IPS DF 19.7 (cell line): ENCODE results near the gene GOSR1.
"Not testable (repeated sequence)": the region's sequence is repeated elsewhere in the genome, so short reads cannot be mapped to it uniquely, and the experiment has no call there.

Experiments used
- DNase-seq: peaks from one replicate; pipeline ENCODE4 v3.0.0-alpha.2; 2013; ENCODE audit warnings: low read depth, low spot score

GOSR1 gene

DNA sequence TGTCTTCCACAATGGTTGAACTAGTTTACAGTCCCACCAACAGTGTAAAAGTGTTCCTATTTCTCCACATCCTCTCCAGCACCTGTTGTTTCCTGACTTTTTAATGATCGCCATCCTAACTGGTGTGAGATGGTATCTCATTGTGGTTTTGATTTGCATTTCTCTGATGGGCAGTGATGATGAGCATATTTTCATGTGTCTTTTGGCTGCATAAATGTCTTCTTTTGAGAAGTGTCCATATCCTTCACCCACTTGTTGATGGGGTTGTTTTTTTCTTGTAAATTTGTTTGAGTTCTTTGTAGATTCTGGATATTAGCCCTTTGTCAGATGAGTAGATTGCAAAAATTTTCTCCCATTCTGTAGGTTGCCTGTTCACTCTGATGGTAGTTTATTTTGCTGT is 84.6 kb downstream of the GOSR1 start:
- not testable (repeated sequence) for DNase-seq

DNA sequence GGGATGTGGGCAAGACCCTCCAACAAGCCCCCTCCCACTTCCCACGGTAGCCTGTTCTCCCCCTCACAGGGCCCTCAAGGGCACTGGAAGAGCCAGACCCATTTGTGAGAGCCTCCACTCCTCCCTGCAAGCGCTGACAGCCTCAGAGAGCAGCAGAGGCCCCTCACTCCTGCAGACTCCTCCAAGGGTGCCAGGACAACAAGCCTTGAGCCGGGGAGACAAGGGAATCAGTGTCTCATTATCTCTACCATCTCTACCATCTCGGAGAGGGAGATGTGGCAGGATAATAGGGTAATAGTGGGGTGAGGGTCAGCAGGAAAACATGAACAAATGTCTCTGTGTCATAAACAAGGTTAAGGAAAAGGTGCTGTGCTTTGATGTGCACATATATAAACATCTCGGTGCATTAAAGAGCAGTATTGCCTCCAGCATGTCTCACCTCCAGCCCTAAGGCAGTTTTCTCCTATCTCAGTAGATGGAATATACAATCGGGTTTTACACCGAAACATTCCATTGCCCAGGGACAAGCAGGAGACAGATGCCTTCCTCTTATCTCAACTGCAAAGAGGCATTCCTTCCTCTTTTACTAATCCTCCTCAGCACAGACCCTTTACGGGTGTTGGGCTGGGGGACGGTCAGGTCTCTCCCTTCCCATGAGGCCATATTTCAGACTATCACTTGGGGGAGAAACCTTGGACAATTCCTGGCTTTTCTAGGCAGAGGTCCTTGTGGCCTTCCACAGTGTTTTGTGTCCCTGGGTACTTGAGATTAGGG is 86.1 kb downstream of the GOSR1 start:
- DNase-seq, result not testable (repeated sequence)

DNA sequence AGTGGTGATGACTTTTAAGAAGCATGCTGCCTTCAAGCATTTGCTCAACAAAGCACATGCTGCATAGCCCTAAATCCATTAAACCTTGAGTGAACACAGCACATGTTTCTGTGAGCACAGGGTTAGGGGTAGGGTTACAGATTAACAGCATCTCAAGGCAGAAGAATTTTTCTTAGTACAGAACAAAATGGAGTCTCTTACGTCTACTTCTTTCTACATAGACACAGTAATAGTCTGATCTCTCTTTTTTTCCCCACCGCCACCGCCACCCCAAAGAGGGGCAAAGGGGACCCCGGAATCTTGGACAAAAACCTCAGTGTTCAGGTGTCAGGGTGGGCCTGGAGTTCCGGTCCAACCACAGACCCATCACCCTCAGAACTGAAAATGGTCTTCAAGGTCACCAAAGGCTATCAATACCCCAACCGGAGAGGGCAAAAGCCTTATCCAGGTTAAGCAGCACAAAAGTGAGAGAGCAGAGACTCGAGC is 86.7 kb downstream of the GOSR1 start:
- not testable (repeated sequence) for DNase-seq

DNA sequence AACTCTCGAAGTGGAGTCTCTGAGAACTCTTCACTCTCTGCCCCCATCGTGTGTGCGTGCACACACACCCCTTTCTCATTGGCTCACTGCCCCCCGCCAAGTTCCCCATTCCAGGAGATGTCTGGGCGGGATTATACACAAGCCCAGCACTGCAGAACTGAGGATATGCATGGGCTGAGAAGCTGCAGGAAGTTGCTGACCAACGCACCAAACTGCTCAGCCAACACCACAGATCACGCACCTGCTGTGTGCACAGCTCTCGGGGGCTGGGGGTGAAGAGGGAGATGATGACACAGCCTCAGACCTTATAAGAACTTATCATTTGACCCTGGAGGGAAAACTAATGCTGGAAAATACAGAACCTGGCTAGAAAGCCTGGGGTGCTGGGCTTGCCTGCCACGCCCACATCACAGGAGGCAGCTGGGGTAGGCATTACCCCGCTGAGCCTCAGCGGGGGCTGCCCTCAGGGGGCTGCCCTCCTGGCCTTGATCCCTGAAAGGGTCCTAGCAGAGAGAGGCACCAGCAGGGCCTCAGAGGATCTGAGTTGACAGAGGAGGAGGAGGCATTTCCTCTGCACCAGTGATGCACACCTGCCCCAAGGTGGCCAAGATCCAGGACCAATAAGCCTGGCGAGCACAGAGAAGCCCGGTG is 87.3 kb downstream of the GOSR1 start:
- DNase-seq, result not testable (repeated sequence)

DNA sequence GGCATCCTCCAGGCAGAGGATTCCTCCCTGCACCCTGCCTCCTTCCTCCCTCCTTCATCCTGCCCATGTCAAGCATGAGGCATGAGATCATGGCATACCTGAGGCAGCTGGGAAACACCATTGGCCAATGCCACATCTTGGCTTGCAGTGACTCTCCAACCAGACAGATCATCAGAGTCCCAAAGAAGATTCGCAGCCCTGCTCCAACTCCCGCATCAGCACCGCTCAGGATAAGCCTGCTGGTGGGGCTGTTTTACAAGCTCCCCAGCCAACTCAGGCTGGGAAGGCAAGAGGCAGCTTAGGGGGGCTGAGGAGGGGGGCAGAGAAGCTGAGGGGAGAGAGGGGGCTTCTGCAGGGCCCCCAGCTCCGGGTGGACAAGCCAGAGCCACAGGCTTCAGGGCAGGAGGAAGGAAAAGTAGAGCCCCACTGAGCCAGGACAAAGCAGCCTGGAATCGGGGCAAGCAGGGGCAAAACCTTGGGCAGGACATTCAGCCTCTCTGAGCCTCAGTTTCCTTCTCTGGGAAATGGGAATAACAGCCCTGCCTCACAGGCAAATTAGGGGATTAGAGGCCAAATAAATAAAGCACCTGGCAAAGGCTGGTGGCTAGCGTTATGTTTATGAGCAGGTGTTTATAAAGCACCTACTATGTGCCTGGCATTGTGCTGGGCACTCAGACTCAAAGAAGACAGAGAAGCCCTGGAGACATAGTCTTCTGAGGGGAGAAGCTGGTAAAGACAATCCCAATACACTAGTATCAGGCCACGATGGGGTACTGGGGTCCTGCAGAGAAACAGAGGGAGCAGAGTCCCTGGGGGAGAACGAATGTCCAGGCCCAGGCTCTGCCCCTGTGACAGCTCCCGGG is 88.1 kb downstream of the GOSR1 start:
- no peak for DNase-seq

DNA sequence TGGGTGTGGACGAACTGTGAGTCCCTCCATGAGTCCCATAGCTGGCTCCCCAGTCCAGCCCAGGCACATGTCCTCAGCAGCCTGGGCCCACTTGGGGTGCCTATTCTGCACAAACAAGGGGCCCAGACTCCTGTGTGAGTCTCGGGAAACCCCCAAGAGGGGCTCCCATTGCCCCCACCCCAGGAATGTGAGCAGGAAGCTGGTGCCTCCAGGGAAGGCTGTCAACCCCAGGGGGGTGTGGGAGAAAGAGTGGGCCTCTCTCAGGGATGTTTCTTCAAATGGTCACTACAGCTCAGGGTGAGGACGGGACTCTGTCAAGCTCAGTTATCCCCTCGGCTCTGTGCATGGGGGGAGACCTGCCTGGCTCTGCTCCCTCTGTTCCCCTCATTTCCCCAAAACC is 88.9 kb downstream of the GOSR1 start:
- not testable (repeated sequence) for DNase-seq

DNA sequence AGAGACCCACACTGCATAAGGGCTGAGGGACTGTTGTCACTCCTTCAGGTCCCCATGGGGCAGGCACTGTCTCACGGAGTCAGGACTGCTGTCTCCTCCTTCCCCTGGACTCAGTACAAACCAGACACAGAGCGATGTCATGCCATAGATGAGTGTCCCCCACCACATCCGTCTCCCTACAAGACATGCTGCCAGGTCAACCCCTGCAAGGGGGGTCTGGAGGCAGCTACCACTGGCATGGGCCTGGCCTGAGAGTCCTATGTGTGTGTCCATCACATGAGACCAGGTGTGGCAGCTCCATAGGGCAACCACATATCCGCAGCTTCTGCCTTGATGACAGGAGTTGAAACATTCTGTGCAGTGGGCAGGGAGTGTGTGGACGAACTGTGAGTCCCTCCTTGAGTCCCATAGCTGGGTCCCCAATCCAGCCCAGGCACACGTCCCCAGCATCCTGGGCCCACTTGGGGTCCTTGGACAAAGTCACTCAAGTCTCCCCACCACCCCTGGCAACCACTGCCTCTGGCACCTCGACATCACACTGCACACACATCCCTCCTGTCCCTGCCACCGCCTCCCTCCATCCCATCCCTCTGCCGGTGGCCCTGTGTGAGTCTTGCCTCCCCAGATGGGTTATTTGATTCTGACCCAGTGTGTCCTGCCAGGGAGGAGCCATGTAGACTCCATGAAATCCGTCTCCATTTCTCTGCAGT is 89.5 kb downstream of the GOSR1 start:
- DNase-seq, result not testable (repeated sequence)

DNA sequence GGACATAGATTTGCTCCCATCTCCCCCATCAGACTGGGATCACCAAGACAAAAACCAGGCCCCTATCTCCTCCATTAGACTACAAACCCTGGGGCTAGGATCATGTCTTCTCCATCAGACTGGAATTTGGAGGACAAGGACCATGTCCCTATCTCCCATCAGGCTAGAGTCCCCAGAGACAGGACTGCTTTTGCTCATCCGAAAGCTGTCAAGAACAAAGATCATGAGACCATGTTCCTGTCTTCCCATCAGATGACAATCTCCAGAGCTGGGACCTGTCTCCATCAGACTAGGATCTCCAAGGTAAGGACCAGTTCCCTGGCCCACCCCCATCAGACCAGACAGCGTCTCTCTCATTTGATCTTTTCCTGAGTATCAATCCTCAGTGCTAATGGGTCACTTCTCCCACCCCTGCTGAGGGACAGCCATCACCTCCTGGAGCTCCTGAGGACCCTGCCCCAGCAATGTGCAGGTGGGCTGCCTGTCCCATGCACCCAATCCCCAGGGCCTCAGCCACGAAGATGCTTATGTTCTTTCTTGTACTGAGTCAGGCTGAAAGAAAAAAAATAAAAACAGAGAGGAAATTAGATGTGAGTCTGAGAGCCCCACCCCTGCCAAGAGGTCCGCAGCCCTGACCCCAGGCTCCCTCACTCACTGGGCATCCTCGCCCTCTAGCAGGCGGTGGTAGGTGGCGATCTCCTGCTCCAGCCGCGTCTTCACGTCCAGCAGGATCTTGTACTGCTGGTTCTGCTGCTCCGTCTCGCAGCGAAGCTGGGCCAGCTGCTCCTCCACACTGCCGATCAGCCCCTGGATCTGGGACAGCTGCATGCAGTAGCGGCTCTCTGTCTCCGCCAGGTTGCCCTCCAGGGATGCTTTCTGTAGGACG is 90.3 kb downstream of the GOSR1 start:
- DNase-seq, result no peak

DNA sequence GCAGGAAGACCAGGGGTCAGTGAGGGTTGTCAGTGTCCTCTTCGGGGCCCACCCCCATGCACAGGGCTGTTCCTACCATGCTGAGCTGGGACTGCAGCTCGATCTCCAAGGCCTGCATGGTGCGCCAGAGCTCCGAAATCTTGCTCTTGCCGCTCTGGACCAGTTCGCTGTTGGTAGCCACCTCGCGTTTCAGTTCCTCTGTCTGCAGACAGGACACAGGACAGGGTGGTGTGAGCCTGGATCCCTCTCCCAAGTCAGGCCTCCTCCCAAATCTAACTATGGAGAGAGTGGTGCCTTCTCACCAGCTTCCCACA is 90.9 kb downstream of the GOSR1 start:
- no peak for DNase-seq

DNA sequence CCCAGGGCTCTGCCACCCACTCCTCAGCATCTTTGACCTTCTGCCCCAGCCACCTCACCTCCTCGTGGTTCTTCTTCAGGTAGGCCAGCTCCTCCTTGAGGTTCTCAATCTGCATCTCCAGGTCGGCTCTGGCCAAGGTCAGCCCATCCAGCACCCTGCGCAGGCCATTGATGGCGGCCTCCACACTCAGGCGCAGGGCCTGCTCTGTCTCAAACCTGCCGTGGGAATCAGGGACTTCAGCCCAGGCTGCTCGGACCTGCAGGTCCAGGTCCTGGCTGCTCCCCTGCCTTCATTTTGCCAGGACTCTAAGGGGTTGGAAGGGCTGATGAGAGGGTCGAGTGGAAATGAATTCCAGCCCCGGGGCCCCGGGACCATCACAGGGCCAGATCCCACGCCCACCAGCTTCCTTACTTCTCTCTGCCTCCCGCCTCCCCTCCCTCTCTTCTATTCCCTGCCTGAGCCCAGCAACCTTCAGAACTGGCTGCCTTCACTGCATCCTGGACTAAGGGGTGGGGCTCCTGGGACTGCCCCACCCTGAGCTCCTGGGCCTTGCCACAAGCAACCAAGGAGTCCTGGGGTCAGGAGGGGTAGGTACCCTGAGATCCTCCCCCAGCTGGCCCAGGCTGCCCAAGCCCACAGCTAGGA is 92.4 kb downstream of the GOSR1 start:
- DNase-seq, result not testable (repeated sequence)

DNA sequence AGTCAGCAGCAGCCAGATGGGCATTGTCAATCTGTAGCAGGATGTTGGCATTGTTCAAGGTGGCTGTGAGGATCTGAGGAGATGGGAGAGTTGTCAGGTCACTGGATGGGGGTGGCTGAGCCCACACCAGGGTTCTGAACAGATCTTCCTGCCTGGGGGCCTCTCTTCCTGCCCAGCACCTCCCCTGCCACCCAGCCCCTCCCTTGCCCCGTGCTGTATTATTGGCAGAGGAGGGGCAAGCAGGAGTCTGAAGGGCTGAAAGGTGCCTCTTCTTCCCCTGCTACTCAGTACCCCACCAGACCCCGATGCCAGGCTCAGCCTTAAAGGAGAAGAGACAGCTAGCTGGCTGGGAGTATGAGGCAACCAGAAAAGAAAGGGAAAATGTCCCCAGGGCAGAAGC is 93.0 kb downstream of the GOSR1 start:
- no peak for DNase-seq

DNA sequence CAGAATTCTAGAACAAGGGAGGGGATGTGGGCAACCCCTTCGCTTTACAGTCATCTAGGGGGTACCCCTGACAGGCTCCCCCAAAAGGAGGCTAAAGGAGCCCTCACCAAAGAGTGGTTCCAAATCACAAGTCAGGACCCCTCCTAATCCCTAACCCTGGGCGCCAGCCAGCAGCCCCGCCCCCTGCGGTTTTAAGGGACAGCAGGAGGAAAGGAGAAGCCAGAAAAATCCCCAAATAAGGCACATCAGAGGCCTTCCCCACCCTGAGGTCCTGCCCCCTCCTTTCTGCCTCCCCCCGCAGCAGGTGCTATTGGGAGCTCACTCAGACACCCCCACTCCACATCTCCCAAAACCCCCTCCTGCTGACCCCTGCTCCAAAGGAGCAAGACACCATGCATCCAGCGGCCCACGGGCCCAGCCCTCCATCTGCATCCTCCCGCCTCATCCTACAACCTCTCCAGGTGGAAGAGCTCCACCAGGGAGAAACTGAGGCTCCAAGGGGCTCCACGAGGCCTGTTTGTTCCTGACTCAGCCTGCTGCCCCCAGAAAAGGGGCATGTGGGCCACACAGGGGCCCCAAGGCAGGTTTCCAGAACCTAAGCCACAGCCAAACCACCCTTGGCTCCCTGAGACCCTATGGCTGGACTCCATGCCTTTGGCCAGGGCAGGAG is 93.5 kb downstream of the GOSR1 start:
- no peak for DNase-seq

DNA sequence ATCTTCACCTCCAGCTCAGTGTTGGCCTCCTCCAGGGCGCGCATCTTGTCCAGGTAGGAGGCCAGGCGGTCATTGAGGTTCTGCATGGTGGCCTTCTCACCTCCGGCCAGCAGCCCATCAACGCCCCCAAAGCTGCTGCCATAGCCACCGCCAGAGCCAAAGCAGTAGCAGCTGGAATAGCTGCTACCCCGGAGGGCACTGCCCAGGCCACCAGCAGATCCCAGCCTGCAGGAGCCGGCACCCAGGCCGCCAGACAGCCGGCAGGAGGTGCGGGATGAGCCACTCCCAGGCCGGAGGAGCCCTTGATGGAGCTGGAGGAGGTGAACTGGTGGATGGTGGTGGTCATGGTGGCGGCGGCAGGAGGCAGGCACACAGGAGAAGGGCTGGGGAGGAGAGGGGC is 94.2 kb downstream of the GOSR1 start:
- DNase-seq, result not testable (repeated sequence)

DNA sequence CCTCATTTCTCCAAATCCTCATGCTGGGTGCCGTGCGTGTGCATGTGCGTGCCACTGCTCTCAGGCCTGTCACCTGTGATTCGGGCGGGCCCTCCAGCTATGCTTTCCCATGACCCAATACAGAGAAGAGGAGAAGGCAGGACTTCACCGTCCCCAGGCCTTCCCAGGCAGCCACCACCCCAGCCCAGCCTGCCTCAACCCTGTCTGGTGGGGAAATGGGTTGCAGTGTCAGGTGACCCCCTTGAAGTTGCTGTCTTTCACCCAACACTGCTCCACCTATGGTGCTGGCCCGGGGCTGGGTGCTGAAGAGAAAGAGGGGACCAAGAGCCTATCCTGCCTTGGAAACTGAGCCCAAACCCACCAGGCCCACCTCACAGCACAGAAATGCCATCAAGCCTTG is 94.7 kb downstream of the GOSR1 start:
- no peak for DNase-seq

DNA sequence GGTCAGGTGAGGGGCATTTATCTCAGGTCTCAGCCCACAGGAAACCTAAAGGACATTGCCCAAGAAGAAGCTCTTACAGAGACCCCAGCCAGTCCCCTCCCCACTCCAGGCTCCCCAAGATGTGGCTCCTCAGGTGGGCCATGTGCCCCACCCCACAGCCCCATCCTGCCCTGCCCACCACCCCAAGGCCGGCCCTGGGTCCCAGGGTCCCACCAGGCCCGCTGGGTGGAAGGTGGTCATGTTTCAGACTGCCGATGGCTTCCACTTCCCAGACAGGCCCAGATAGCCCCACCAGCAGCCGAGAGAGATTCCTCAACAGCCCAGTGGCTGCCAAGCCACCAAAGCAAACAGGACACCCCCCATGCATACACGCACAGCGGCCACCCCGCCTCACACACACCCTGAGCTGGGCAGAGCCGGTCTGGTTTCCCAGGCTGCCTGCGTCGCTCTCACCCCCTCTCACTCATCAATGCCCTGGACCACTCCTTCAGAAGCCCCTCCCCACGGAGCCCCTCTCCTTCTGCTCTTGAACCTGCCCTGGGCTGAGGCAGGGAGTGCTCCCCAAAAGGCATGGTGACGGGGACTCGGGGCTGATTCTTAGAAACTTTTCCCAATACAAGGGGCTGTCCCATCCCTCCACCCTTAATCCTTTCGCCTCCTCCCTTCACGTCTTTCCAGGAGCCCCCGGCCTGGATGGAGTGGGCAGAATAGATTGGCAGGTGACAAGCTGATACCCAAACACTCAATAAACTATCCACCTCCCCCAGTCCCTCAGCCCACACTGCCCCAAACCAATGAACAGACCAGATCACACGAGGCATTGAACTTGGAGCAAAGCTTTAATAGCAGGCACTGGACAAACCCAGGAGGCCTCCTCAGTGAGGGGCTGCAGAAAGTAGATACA is 95.7 kb downstream of the GOSR1 start:
- DNase-seq, result not testable (repeated sequence)

DNA sequence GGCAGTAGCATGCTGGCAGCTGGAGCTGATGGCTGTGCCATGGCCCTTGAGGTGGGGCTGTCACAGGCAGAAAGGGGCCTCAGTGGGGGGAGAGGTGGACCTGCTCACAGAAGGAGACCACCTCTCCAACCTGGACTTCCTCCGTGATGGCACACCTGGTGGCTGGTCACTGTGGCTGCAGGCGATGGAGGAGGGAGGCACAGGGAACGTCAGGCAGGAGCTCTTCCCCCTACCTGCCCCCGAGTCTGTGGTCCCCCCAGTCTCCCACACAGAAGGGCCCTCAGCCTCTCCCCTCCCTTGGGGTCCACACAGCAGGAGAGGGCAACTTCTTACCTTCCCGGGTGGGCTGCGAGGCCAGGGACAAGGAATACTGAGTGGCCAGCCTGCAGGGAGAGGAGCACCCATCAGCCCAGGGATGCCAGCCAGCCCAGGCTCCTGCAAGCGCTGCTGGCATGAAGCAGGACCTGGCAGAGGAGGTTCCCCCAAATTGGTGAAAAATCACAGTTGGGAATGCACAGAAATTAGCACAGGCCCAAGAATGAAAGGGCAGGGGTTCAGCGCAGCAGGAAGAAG is 96.5 kb downstream of the GOSR1 start:
- no peak for DNase-seq

DNA sequence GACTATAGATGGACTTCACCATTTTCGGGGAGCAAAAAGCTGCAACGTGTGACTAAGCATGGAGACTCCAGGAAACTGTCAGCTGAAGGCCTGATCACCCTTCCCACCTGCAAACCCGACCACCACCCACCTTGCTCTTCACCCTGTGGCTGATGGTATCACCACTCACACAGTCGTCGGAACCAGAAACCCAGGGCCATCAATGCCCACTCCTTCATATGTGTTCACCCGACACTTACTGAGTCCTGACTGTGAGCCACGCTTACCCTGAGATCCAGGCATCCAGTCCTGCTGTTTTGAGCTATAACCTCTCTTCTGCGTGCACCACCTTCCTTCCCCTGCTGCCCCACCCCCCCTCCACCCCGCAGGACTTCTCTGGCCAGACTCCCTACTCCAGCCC is 97.1 kb downstream of the GOSR1 start:
- DNase-seq, result not testable (repeated sequence)

DNA sequence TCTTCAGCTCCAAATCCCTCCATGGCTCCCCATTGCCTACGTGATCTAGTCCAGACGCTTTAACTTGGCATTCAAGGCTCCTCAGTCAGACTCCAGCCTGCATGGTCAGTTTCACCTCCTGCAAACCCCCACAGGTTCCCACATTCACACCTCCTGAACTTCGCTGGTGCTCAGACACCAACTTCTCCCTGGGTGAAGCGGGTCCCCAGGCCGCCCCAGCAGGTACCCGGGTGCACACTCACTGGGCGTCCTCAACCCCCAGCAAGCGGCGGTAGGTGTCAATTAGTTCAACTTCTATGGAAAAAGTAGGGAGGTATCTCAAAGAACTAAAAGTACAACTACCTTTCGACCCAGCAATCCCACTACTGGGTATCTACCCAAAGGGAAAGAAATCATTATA is 97.6 kb downstream of the GOSR1 start:
- not testable (repeated sequence) for DNase-seq
